ENCODE data around the gene TMED10. TPM values are rescaled to one million over a fixed set of nuclear protein-coding genes. Genes with fewer than 3 reads are reported as not detected.

Gene TMED10
- total RNA-seq, 1 donor, result 306 TPM

- H2AFZ ChIP-seq (ENCODE audit: low read length), result no peak overlapping the region
- peaks cover 4% of the 10 kb centered on the region for H3K4me1 ChIP-seq (ENCODE audit: insufficient read depth, low read length)
- H3K4me3 ChIP-seq (ENCODE audit: insufficient read depth, low read length), result no peak overlapping the region
- TF ChIP-seq CTCF (IDR thresholded peaks at IDR 0.05; ENCODE audit: extremely low read depth, low read depth, low read length), result no peak
- no peak overlapping the region for H3K4me2 ChIP-seq (ENCODE audit: insufficient read depth, low read length)
- H3K9me3 ChIP-seq (ENCODE audit: low read depth, low read length), result no peaks in the 10 kb centered on the region
- H3K27me3 ChIP-seq (ENCODE audit: insufficient read depth, low read length), result no peaks in the 10 kb centered on the region
- no peak overlapping the region for H3K27ac ChIP-seq (ENCODE audit: low read depth, low read length)
- no peaks in the 10 kb centered on the region for H3K79me2 ChIP-seq (ENCODE audit: insufficient read depth, low read length)
- peaks cover 72% of the 10 kb centered on the region for H3K36me3 ChIP-seq (ENCODE audit: insufficient read depth, low read length)
- H4K20me1 ChIP-seq (ENCODE audit: insufficient read depth, low read length), result peaks cover 6% of the 10 kb centered on the region
- DNase-seq (ENCODE audit: insufficient read length, low spot score, missing footprints), result no peak
Observed at GRCh38 chr14:75098212-75098611, 78.2 kb downstream of the TMED10 start.

- Histone ChIP-seq H3K36me3 (ENCODE audit: insufficient read depth, low read length) (peaks cover 77% of the 10 kb centered on the region), H3K27me3 (ENCODE audit: insufficient read depth, low read length) (no peaks in the 10 kb centered on the region), H3K27ac (ENCODE audit: low read depth, low read length) (no peak overlapping the region), H3K9me3 (ENCODE audit: low read depth, low read length) (no peaks in the 10 kb centered on the region), H2AFZ (ENCODE audit: low read length) (no peak overlapping the region), H4K20me1 (ENCODE audit: insufficient read depth, low read length) (peaks cover 6% of the 10 kb centered on the region), H3K4me3 (ENCODE audit: insufficient read depth, low read length) (no peak overlapping the region), H3K79me2 (ENCODE audit: insufficient read depth, low read length) (no peaks in the 10 kb centered on the region), H3K4me2 (ENCODE audit: insufficient read depth, low read length) (no peak overlapping the region), H3K4me1 (ENCODE audit: insufficient read depth, low read length) (peaks cover 4% of the 10 kb centered on the region)
- TF ChIP-seq CTCF (IDR thresholded peaks at IDR 0.05; ENCODE audit: extremely low read depth, low read depth, low read length), result no peak
- DNase-seq (ENCODE audit: insufficient read length, low spot score, missing footprints), result no peak
Observed at GRCh38 chr14:75096959-75097358, 79.5 kb downstream of the TMED10 start.

- Histone ChIP-seq H3K27ac (ENCODE audit: low read depth, low read length) (no peak overlapping the region), H2AFZ (ENCODE audit: low read length) (no peak overlapping the region), H4K20me1 (ENCODE audit: insufficient read depth, low read length) (peaks cover 6% of the 10 kb centered on the region), H3K79me2 (ENCODE audit: insufficient read depth, low read length) (no peaks in the 10 kb centered on the region), H3K36me3 (ENCODE audit: insufficient read depth, low read length) (peaks cover 72% of the 10 kb centered on the region), H3K4me3 (ENCODE audit: insufficient read depth, low read length) (no peak overlapping the region), H3K9me3 (ENCODE audit: low read depth, low read length) (no peaks in the 10 kb centered on the region), H3K27me3 (ENCODE audit: insufficient read depth, low read length) (no peaks in the 10 kb centered on the region), H3K4me2 (ENCODE audit: insufficient read depth, low read length) (no peak overlapping the region), H3K4me1 (ENCODE audit: insufficient read depth, low read length) (peaks cover 4% of the 10 kb centered on the region)
- DNase-seq (ENCODE audit: insufficient read length, low spot score, missing footprints), result no peak
- no peak for TF ChIP-seq CTCF (IDR thresholded peaks at IDR 0.05; ENCODE audit: extremely low read depth, low read depth, low read length)
Observed at GRCh38 chr14:75095690-75096089, 80.7 kb downstream of the TMED10 start.

- H2AFZ ChIP-seq (ENCODE audit: low read length), result no peak overlapping the region
- no peaks in the 10 kb centered on the region for H3K27me3 ChIP-seq (ENCODE audit: insufficient read depth, low read length)
- H3K9me3 ChIP-seq (ENCODE audit: low read depth, low read length), result no peaks in the 10 kb centered on the region
- H3K4me2 ChIP-seq (ENCODE audit: insufficient read depth, low read length), result peak overlapping the region; percentile 7
- peaks cover 70% of the 10 kb centered on the region for H3K36me3 ChIP-seq (ENCODE audit: insufficient read depth, low read length)
- H3K4me3 ChIP-seq (ENCODE audit: insufficient read depth, low read length), result no peak overlapping the region
- DNase-seq (ENCODE audit: insufficient read length, low spot score, missing footprints), result peak; percentile 34
- TF ChIP-seq CTCF (IDR thresholded peaks at IDR 0.05; ENCODE audit: extremely low read depth, low read depth, low read length), result no peak
- peaks cover 6% of the 10 kb centered on the region for H4K20me1 ChIP-seq (ENCODE audit: insufficient read depth, low read length)
- H3K27ac ChIP-seq (ENCODE audit: low read depth, low read length), result peak overlapping the region; percentile 46
- no peaks in the 10 kb centered on the region for H3K79me2 ChIP-seq (ENCODE audit: insufficient read depth, low read length)
- peaks cover 4% of the 10 kb centered on the region for H3K4me1 ChIP-seq (ENCODE audit: insufficient read depth, low read length)
Observed at GRCh38 chr14:75094896-75095295, 81.5 kb downstream of the TMED10 start.

Measured in osteoblast (primary cell).